ENCODE results near the gene ARID3C. TPM values are rescaled to one million over a fixed set of nuclear protein-coding genes. Genes with fewer than 3 reads are reported as not detected.
"Not testable (repeated sequence)": the region's sequence is repeated elsewhere in the genome, so short reads cannot be mapped to it uniquely, and the experiment has no call there.

Gene ARID3C
- total RNA-seq, 1 donor from 2014 or later = 0.82 TPM

DNA sequence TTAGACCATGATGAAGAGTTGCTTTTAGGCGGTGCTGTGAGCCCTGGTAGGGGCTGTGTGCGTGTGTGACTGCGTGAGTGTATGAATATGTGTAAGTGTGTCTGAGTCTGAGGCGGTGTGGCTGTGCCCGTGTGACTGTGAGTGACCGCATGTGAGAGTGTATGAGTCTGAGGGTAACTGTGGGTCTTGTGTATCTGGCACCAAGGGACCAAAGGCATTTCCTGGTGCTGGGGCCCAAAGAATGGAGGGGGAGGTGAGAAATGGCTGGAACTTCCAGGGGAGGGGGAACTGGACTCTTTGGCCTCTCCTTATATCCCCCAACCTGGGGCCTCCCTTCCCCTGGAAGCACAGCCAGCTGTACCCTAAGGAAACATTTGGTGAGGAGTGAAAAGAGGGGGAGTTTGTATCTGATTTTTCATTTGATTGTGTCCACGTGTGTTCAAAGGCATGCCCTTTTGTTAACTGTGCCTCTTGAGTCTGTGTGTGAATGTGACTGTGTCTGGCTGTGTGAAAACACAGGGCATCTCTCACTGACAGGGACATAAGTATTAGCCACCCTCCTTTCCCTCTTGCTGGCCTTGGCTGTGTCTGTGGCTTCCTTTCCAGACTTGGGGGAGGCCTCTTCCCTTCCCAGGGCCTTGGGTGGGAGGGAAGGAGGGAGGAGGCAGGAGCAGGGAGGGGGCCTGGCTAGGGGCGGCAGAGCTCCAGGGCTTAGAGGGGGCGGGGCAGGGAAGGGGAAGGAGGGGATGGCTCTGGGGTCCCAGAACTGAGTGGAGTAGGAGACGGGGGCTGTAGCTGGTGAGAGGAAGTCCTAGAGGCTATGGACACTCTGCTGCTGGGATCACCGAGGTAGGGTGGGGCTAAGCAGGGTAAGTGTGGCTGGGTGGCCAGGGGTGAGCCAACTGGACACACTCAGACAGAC, 24.5 kb upstream of the ARID3C start:
- FAIRE-seq (no peak), DNase-seq (ENCODE audit: low spot score in 2 of 2) (no peak)

DNA sequence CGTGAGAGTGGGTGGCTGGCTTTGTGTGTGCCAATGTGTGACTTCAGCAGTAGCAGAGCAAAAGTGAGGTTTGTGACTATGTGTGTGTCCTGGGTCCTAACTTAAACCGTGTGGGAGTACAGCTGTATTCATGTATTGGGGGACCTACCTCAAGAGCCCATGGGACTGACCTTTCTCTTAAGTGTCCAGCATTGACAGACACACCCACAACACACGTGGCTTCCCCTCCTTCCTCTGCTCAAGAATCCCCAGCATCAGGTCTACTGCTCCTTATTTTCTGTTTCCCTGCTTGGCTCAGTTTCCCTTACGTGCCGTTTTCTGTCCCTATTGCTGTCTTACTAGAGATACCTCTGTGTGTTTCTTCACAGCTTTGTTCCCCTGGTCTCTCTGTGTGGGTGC, 23.7 kb upstream of the ARID3C start:
- DNase-seq (ENCODE audit: low spot score in 2 of 2) = no peak
- FAIRE-seq = no peak

DNA sequence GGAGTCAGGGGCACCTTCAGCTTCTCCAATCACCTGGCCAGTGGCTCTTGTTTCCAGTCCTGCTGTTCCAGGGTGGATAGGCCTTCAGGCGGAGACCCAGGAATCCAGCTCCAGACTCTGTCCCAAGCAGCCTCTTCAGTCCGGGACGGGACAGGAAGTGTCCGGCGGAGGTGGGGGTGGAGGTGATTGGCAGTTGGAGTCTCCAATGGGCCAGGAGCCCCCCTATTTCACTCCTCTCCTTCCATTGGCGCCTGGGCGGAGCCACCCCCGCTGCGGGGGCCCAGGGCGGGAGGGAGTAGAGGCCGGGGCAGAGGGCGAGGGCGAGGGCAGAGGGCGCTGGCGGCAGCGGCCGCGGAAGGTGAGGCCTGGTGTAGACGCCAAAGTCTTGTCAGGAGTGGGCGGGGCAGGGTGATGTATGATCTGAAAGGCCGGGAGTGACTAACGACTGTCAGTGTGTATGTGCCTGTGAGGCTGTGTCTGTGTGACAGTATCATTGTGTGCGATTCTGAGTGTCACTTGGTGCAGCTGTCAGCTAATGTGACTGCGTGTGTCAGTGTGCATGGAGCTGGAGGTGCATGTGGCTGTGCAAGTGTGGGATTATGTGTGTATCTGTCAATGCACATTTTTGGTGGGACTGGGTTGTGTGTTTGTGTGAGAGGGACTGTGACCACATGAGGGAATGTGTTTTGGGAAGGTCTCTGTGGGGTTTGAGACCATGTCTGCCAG, 23.2 kb upstream of the ARID3C start, which contains the start of gene IL11RA:
Gene IL11RA, plus strand, starts transcription at position 310 of the 726 bp plus-strand sequence. CDS start 3,033 bp downstream, outside the sequence.
- DNase-seq (ENCODE audit: low spot score in 2 of 2) = peak; percentile 86 to 89
- no peak for FAIRE-seq

DNA sequence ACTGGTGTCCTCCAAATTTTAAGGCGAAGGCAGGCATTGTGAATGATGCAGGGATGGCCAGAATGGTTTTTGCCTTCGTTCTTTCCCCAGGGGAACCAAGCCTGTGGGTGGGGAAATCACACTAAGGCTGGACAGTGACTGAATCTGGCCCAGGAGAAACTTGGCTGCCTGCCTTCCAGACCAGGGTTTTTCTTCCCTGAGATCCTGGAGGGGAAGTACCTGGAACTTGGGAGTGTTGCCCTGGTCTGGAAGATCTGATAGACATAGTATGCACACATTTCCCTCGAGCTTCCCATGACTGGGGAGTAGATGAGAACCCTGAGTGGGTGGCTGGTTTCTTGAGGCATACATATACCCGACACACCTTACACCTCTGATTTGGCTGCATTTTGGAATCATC, 22.5 kb upstream of the ARID3C start:
- DNase-seq (ENCODE audit: low spot score in 2 of 2) (no peak), FAIRE-seq (no peak)

DNA sequence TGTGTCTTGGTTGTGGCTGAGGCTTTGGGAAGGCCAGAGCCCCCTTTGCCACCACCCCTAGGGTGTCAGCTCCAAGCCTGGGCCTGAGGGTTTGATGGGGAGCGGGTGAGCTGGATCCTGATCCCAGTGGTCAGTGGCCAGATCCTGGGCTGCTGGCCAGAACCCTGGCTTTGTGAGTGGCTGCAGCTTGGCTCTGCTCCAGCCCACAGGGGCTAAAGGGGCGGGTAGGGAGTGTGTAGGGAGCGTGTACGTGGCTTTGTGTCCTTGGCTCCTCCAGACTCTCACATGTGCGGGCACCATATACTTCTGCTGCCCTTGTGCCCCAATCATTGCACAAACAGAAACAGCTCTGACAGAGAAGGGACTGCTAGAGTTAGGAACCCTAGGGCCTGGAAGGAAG, 21.9 kb upstream of the ARID3C start:
- DNase-seq (ENCODE audit: low spot score in 2 of 2) (no peak), FAIRE-seq (no peak)

DNA sequence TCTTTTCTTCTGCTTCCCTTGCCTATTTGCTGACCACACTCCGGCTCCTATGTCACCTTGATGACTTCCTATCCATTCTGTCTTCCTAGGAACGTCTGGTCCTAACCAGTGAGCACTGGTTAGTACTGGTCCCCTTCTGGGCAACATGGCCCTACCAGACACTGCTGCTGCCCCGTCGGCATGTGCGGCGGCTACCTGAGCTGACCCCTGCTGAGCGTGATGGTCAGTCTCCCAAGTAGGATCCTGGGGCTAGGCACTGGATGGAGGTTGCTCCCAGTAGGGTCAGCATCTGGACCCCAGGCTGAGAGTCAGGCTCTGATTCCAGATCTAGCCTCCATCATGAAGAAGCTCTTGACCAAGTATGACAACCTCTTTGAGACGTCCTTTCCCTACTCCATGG, 19.8 kb upstream of the ARID3C start:
- DNase-seq (ENCODE audit: low spot score in 2 of 2) = no peak
- FAIRE-seq = no peak

DNA sequence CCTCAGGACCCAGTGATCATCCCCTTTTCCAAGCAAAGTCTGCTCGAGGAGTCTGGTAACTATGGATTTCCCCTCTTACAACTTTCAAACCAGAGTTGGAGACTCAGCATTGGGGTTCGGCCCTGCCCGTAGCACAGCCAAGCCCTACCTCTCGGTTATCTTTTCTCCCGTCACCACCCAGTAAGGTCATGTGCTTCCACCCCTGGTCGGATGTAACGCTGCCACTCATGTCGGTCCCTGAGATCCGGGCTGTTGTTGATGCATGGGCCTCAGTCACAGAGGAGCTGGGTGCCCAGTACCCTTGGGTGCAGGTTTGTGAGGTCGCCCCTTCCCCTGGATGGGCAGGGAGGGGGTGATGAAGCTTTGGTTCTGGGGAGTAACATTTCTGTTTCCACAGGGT, 18.8 kb upstream of the ARID3C start:
- no peak for FAIRE-seq

DNA sequence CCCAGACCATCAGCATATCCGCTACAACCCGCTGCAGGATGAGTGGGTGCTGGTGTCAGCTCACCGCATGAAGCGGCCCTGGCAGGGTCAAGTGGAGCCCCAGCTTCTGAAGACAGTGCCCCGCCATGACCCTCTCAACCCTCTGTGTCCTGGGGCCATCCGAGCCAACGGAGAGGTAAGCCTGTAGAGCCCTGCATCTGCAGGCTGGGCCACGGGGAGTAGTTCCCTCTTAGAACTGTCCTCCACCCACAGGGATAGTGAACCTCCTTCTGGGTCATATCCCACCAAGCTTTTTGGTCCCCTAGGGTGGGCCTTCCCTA, 18.2 kb upstream of the ARID3C start:
- no peak for DNase-seq (ENCODE audit: low spot score in 2 of 2)
- no peak for FAIRE-seq

More for the DNA sequence above, 18.8 kb upstream of the ARID3C start:
- no peak for DNase-seq (ENCODE audit: low spot score in 2 of 2)

DNA sequence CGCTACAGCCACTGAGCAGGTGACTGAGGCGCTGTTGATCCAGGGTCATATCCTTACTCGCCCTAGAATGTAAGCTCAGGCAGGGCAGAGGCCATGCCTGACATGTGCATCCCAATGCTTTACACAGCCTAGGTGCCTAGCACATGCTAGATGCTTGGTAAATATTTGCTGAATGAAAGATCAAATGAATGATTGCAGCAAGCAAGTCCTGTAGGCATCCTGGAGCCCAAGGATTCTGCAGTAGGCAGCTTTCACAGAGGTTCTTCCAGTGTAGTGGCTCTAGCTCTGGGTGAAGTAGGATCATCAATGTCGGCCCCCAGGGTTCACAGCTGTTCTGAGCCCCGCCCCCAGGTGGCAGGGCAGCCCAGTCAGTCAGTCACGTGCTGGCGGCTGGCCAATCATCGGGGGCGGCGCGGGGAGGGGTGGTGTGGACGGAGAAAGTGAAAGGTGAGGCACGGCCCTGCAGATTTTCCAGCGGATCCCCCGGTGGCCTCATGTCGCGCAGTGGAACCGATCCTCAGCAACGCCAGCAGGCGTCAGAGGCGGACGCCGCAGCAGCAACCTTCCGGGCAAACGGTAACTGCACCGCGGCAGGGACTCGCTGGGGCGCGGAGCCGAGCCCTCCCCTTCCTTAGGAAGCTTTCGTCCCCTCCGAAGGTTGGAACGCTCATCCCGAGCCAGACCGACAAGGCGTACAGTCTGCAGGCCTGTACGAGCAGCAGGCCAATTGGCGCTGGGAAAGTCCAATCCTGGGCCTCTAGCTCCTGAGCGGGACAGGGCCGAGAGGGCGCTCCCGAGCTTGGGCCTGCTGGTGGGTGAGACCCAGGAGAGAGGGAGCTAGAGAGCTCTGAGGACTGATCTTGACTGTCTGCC, 17.6 kb upstream of the ARID3C start, which contains the start of gene GALT:
Gene GALT, plus strand, starts transcription at position 465 of the 873 bp plus-strand sequence. Its CDS starts 30 bp downstream, at position 495.
- FAIRE-seq = no peak
- DNase-seq (ENCODE audit: low spot score in 2 of 2) = peak; percentile 75 to 85

DNA sequence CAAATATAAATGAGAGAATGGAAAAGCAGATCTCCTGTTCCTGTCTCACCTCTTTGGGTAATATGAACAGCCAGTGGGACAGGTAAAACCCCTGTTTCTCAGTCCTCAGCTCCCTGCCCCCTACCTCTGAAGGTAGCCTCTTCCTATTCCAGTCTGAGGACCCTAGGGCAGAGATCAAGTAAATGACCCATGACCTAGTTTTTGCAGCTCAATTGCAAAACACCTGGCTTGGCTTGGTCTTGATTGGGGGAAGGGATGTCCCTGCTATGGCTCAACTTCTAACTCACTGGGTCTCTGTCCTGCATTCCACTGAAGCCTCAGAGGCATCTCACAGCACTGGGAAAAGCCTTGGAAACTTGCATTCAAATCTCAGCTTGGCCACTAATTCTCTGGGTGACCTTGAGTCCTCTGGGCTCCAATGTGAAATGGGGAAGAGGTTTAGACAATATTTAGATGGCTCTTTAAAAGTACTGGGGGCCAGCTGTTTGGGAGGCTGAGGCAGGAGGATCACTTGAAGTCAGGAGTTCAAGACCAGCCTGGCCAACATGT, 16.0 kb upstream of the ARID3C start:
- DNase-seq (ENCODE audit: low spot score in 2 of 2) (no peak), FAIRE-seq (no peak)

DNA sequence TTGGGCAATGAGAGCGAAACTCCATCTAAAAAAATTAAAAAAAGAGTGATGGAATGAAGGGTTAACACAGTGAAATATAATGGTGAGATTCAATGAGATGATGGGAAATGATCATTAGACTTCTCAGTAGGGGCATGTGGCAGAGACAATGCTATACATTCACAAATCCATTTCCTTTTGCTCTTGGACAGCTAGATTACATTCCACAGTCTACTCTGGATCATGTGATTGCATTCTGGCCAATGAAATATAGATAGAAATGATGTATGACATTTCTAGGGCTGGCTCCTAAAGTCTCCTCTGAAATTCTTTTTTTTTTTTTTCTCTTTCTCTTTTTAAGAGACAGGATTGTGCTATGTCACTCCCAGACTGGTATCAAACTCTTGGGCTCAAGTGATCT, 13.8 kb upstream of the ARID3C start:
- no peak for FAIRE-seq
- no peak for DNase-seq (ENCODE audit: low spot score in 2 of 2)

DNA sequence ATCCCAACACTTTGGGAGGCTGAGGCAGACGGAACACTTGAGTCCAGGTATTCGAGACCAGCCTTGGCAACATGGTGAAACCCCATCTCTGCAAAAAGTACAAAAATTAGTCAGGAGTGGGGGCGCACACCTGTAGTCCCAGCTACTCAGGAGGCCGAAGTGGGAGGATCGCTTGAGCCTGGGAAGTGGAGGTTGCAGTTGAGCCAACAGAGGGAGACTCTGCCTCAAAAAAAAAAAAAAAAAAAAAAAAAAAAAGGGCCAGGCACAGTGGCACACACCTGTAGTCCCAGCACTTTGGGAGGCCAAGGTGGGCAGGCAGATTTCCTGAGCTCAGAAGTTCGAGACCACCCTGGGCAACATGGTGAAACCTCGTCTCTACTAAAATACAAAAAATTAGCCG, 10.5 kb upstream of the ARID3C start:
- FAIRE-seq = not testable (repeated sequence)

DNA sequence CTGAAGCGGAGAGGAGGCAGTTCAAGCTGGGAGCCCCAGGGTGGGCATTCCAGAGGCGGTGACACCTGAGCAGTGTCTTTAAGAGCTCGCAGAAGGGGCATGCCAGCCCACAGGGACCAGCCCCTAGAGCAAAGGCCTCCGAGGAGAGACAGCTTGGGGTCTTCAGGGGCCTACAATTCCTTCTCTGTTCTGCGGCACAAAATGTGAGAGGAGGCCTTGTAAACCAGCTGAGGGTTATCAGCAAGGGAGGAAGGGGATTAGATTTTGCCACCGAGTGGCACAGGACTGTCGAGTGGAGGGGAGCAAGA, 9.2 kb upstream of the ARID3C start:
- DNase-seq (ENCODE audit: low spot score in 2 of 2) = no peak
- no peak for FAIRE-seq

More for the DNA sequence above, 10.5 kb upstream of the ARID3C start:
- not testable (repeated sequence) for DNase-seq (ENCODE audit: low spot score in 2 of 2)

DNA sequence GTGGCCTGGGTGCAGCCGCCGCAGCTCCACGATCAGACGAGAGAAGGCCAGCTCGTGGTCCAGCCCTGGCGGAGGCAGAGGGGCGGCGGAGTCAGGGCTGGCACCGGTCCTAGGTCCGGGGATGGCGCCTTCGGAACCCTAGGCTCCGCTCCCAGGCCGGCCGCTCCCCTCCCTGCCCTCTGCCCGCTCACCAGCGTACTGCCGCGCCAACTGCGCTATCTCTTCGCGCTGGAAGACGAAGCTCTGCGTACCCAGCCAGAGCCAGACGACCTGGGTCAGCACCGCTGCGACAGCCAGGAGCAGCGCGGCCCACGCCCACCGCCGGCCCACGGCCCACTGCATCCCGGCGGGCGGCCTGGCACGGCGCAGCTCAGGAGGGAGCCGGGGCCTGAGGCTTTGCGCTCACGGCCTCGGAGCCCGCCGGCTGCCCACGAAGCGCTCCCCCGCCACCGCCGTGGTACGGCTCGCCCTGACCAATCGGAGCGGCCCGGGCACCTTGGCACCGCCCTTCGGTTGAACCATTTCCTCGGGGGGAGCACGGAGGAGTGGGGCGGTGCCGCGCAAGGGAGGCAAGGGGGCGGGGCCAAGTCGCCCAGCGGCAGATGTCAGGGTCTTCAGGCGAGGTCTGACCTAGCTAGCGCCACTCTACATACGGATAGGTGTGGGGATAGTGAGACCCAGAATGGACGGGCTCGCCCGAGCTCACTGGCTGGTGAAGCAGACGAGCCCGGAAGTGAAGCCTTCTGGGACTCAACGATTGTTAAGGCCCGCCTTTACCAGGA, 8.7 kb upstream of the ARID3C start, which contains the start of gene SIGMAR1:
Gene SIGMAR1, minus strand, starts transcription at position 432 of the 782 bp plus-strand sequence. Its CDS starts 90 bp downstream, at position 342.
- DNase-seq (ENCODE audit: low spot score in 2 of 2) (peak; percentile 96), FAIRE-seq (no peak)

DNA sequence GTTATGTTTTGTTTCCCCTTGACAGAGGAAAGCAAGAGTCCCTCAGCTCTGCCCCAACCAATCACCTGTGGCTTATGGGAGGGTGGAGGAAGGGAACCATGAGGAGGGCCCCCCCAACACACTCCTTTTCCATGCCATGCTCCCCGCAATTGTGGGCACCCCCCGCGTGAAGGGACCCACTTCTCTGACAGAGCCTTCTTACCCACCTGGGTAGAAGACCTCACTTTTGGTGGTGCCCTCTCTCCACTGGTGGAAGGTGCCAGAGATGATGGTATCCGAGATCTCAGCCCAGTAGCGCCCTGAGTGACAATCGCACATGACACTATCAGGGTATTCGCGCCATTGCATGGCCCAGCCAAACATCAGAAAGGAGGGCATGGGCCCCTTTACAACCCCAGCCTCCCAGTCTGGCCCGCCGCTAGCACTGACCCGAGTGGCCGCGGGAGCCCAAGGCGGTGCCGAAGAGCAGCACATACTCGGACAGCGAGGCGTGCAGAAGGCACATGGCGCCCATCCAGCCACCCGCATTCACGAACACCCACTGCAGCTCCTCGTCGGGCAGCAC, 8.0 kb upstream of the ARID3C start:
- no peak for DNase-seq (ENCODE audit: low spot score in 2 of 2)
- FAIRE-seq = no peak

DNA sequence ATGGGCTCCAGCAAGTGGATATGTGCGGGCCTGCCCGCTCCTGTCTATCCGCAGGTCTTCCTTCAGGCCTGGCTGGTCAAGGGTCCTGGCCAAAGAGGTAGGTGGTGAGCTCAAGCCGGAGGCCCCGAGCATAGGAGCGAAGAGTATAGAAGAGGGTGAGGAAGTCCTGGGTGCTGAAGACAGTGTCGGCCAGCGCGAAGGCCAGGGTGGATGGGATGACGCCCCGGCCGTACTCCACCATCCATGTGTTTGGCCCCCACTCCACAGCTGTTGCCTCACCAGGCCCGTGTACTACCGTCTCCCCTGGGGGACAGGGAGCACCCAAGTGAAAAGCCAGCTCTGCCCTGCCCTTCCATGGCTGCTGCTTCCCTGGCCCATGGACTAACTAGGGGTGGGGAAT, 6.7 kb upstream of the ARID3C start:
- FAIRE-seq (no peak), DNase-seq (ENCODE audit: low spot score in 2 of 2) (no peak)

DNA sequence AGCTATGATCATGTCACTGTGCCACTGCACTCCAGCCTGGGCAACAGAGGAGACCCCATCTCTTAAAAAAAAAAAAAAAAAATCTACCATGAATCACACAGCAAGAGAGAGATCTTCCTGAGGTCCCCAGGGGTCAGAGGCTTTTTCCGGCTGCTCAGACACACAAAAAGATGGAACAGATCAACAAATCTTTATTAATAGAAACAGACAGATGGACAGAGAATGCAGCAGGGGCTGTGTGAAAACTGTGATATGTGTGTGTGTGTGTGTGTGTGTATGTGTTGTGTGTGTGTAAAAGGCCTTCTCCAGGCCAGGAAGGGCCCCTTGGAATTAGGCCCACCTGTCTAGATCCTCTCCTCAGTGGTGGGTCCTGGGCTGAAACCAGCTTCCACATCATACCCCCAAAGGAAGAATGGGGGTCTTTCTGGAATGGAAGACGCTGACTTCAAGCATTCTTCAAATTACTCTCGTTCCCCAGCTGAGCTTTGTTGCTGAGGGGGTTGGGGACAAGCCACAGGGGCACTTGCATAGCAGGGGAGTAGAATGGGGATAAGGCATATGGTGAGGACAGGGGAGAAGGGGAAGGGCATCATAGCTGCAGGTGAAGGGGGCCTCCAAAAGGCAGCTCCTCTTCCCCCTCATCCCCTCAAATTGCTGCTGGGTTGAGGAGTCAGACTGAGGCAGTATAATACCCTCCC, 5.8 kb upstream of the ARID3C start:
- DNase-seq (ENCODE audit: low spot score in 2 of 2) (no peak), FAIRE-seq (no peak)

DNA sequence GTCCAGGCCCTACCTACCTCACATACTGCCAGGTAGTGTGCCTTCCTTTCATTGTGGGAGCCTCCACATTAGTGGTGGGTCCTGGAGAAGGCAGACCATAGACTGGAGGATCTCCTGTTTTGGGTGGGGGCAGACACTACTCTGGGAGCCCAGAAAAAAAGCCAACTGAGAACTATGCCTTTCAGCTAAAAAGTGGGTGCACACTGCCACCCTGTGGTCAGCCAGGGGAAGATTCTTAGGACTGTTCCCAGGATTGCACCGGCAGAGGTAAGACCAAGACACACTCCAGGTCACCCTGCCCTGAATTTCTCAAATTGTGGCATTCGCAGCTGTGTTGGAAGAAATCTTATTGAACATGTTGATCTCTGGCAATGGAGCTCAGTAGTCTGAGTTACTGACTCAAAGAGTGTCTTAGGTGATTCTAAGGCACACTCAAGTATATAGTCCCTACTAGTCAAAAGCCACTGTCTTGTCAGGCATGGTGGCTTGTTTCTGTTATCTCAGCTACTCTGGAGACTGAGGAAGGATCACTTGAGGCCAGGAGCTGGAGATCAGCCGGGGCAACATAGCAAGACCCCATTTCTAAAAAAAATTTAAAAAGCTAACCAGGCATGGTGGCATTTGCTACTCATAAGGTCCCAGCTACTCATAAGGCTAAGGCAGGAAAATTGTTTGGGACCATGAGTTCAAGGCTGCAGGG, 5.1 kb upstream of the ARID3C start:
- DNase-seq (ENCODE audit: low spot score in 2 of 2) = peak; percentile 78
- no peak for FAIRE-seq
